HCT116 (cell line): ENCODE results near the gene MRPL1. TPM values are rescaled to one million over a fixed set of nuclear protein-coding genes. Genes with fewer than 3 reads are reported as not detected.

Experiments
- ATAC-seq: fragments of 200-7000 bp; cut with Tn5 transposase; 2 replicates; pipeline ENCODE4 v1.9.1; 2020; ENCODE audit warnings: mild to moderate bottlenecking, moderate library complexity
- BruUV-seq: library from RNA; stranded (reverse); fragments of 400-500 nt; replicated peaks from 2 replicates; lab custom pipeline; 2021; lab: Mats Ljungman, UMichigan
- CTCF ChIA-PET: fragments of 300-600 bp; sonication (Branson Sonifier 250); formaldehyde crosslinking; loops from one replicate; lab custom pipeline; 2021; ENCODE audit warnings: antibody characterized with exemption; lab: Charles Lee
- POLR2A ChIA-PET: fragments of 300-600, 350-600 bp; sonication (Branson Sonifier 250); formaldehyde crosslinking; loops from one replicate; lab custom pipeline; 2021; ENCODE audit warnings: antibody characterized with exemption; lab: Charles Lee
- RAD21 ChIA-PET, 2 experiments: fragments of 300-600 bp; sonication (Branson Sonifier 250); formaldehyde crosslinking; loops; one replicate each; lab custom pipeline; 2023; ENCODE audit warnings: low total read pairs in 2 of 2; ENCODE audit not compliant: uncharacterized antibody in 2 of 2, unreplicated experiment in 2 of 2, low non-redundant PET in 1 of 2; lab: Charles Lee
- DNase-seq: peaks from one replicate; pipeline ENCODE4 v3.0.0-alpha.2; 2010; ENCODE audit warnings: low read depth, low spot score
- H2AFZ ChIP-seq: fragments of 200-600 bp; shearing (Covaris generic), sonication (generic); 2 replicates; pipeline ENCODE4 v1.6.1; 2017; ENCODE audit warnings: low read depth, mixed run types, mixed read lengths, antibody characterized with exemption, low read length; ENCODE audit not compliant: poor library complexity, severe bottlenecking
- H3K27ac ChIP-seq: 2 replicates; pipeline ENCODE4 v1.5.1; 2012; ENCODE audit warnings: low read depth, low read length
- H3K27me3 ChIP-seq: fragments of 200-600 bp; sonication (generic); 2 replicates; pipeline ENCODE4 v1.6.1; 2016; ENCODE audit warnings: mixed run types, low read length, mixed read lengths; ENCODE audit not compliant: insufficient read depth
- H3K36me3 ChIP-seq, 2 experiments: fragments of 200-500 bp in 1 of 2; fragments of 200-600 bp in 1 of 2; sonication (Bioruptor generic) in 1 of 2; sonication (generic) in 1 of 2; 2 replicates each; pipeline versions ENCODE4 v1.5.1 to v1.6.1; 2014 to 2016; ENCODE audit warnings: low read length in 2 of 2, inconsistent platforms in 1 of 2, mixed read lengths in 1 of 2, mixed run types in 1 of 2; ENCODE audit not compliant: insufficient read depth in 2 of 2, control insufficient read depth in 1 of 2
- H3K4me1 ChIP-seq, 2 experiments: fragments of 200-600 bp in 1 of 2; sonication (generic) in 1 of 2; 2 replicates each; pipeline versions ENCODE4 v1.5.1 to v1.6.1; 2012 to 2017; ENCODE audit warnings: low read length in 2 of 2, inconsistent platforms in 1 of 2, mild to moderate bottlenecking in 1 of 2, mixed read lengths in 1 of 2, mixed run types in 1 of 2, moderate library complexity in 1 of 2; ENCODE audit not compliant: insufficient read depth in 2 of 2, control insufficient read depth in 1 of 2
- H3K4me2 ChIP-seq: fragments of 200-600 bp; sonication (generic); 2 replicates; pipeline ENCODE4 v1.6.1; 2017; ENCODE audit warnings: mixed run types, low read length, mixed read lengths
- H3K4me3 ChIP-seq, 2 experiments: fragments of 200-600 bp in 1 of 2; sonication (generic) in 1 of 2; replicated peaks in 1 of 2; 2 replicates each; pipeline ENCODE4 v1.5.1; 2011 to 2016; ENCODE audit warnings: low read length in 2 of 2, control low read depth in 1 of 2, low read depth in 1 of 2, mild to moderate bottlenecking in 1 of 2, mixed read lengths in 1 of 2, mixed run types in 1 of 2
- H3K79me2 ChIP-seq: fragments of 200-600 bp; sonication (generic); 2 replicates; pipeline ENCODE4 v1.6.1; 2017; ENCODE audit warnings: mild to moderate bottlenecking, mixed run types, low read length, moderate library complexity, mixed read lengths; ENCODE audit not compliant: insufficient read depth
- H3K9ac ChIP-seq: fragments of 200-600 bp; sonication (generic); 2 replicates; pipeline ENCODE4 v1.6.1; 2016; ENCODE audit warnings: low read length, mixed read lengths
- H3K9me2 ChIP-seq: fragments of 200-600 bp; sonication (generic), shearing (Covaris generic); 2 replicates; pipeline ENCODE4 v1.6.1; 2017; ENCODE audit warnings: mixed run types, mild to moderate bottlenecking, moderate library complexity; ENCODE audit not compliant: insufficient read depth
- H3K9me3 ChIP-seq, 2 experiments: fragments of 200-500 bp in 1 of 2; fragments of 200-600 bp in 1 of 2; sonication (Bioruptor generic) in 1 of 2; sonication (generic) in 1 of 2; 2 replicates each; pipeline ENCODE4 v1.6.1; 2014 to 2017; ENCODE audit warnings: low read length in 2 of 2, mixed read lengths in 2 of 2, inconsistent platforms in 1 of 2, low read depth in 1 of 2, mild to moderate bottlenecking in 1 of 2, mixed run types in 1 of 2, moderate library complexity in 1 of 2; ENCODE audit not compliant: control insufficient read depth in 1 of 2, insufficient read depth in 1 of 2
- H4K20me1 ChIP-seq: fragments of 200-600 bp; sonication (generic), shearing (Covaris generic); 2 replicates; pipeline ENCODE4 v1.6.1; 2017; ENCODE audit warnings: mixed run types, mild to moderate bottlenecking, moderate library complexity; ENCODE audit not compliant: insufficient read depth
- CBX3 ChIP-seq: IDR thresholded peaks from 2 replicates; pipeline ENCODE4 v1.6.1; 2012; ENCODE audit warnings: low read depth
- CEBPB ChIP-seq: IDR thresholded peaks from 2 replicates; pipeline ENCODE4 v1.6.1; 2012; ENCODE audit warnings: low read depth
- CTCF ChIP-seq, 3 experiments: fragments of 200-600 bp in 1 of 3; sonication (generic) in 1 of 3; IDR thresholded peaks in 2 of 3; conservative IDR thresholded peaks in 1 of 3; 2 replicates each; pipeline ENCODE4 v1.5.1; 2012 to 2017; ENCODE audit warnings: low read depth in 2 of 3, low read length in 2 of 3, antibody characterized with exemption in 1 of 3, borderline replicate concordance in 1 of 3, control low read depth in 1 of 3, mild to moderate bottlenecking in 1 of 3, mixed read lengths in 1 of 3, mixed run types in 1 of 3, moderate library complexity in 1 of 3; ENCODE audit not compliant: insufficient read depth in 1 of 3
- EZH2 ChIP-seq: fragments of 200-600 bp; sonication (generic); IDR thresholded peaks from 2 replicates; pipeline ENCODE4 v1.6.1; 2017; ENCODE audit warnings: antibody characterized with exemption, mixed run types
- EZH2phosphoT487 ChIP-seq: fragments of 200-600 bp; IDR thresholded peaks from 2 replicates; pipeline ENCODE4 v1.6.1; 2018; ENCODE audit warnings: antibody characterized with exemption, borderline replicate concordance
- FOSL1 ChIP-seq: IDR thresholded peaks from 2 replicates; pipeline ENCODE4 v1.6.1; 2012; ENCODE audit warnings: low read depth
- JUND ChIP-seq: IDR thresholded peaks from 2 replicates; pipeline ENCODE4 v1.6.1; 2012
- POLR2A ChIP-seq: IDR thresholded peaks from 2 replicates; pipeline ENCODE4 v1.7.0; 2011; ENCODE audit warnings: borderline replicate concordance; ENCODE audit not compliant: insufficient read depth, insufficient read length; ENCODE audit errors: extremely low read depth
- POLR2AphosphoS5 ChIP-seq: IDR thresholded peaks from 2 replicates; pipeline ENCODE4 v1.6.1; 2011; ENCODE audit warnings: mild to moderate bottlenecking, low read depth, low read length, moderate library complexity
- RAD21 ChIP-seq: IDR thresholded peaks from 2 replicates; pipeline ENCODE4 v1.6.1; 2012; ENCODE audit warnings: low read depth, mild to moderate bottlenecking
- SP1 ChIP-seq: IDR thresholded peaks from 2 replicates; pipeline ENCODE4 v1.6.1; 2012; ENCODE audit warnings: low read depth
- SRF ChIP-seq: IDR thresholded peaks from 2 replicates; pipeline ENCODE4 v1.6.1; 2012; ENCODE audit warnings: low read depth
- TCF7L2 ChIP-seq: IDR thresholded peaks from 2 replicates; pipeline ENCODE4 v1.7.0; 2011; ENCODE audit warnings: borderline replicate concordance, inconsistent platforms; ENCODE audit not compliant: insufficient read depth, insufficient read length; ENCODE audit errors: extremely low read depth
- ZFX ChIP-seq: fragments of 450-650 bp; IDR thresholded peaks from 2 replicates; pipeline ENCODE4 v1.6.1; 2017
- ZNF274 ChIP-seq: fragments of 200-500 bp; sonication (Bioruptor generic); IDR thresholded peaks from 2 replicates; pipeline ENCODE4 v1.6.1; 2014; ENCODE audit warnings: mild to moderate bottlenecking, low read depth, low read length, inconsistent platforms
- intact Hi-C: fragments of 100-400 bp; cut with micrococcal nuclease; formaldehyde crosslinking; loops from 2 replicates; pipeline ENCODE4 v1.10.0; 2022
- total RNA-seq: library from RNA; stranded (reverse); gene quantifications from one replicate; pipeline ENCODE4 v1.2.1, GENCODE V29; 2021; ENCODE audit not compliant: unreplicated experiment
- TF ChIP-seq, protein P1 (sequence below): IDR thresholded peaks from 2 replicates; pipeline ENCODE4 v1.6.1; 2012
- TF ChIP-seq, protein P2 (sequence below): IDR thresholded peaks from 2 replicates; pipeline ENCODE4 v1.6.1; 2012

MRPL1 gene
- total RNA-seq, 1 experiment from 2014 or later = 54.9 TPM

DNA sequence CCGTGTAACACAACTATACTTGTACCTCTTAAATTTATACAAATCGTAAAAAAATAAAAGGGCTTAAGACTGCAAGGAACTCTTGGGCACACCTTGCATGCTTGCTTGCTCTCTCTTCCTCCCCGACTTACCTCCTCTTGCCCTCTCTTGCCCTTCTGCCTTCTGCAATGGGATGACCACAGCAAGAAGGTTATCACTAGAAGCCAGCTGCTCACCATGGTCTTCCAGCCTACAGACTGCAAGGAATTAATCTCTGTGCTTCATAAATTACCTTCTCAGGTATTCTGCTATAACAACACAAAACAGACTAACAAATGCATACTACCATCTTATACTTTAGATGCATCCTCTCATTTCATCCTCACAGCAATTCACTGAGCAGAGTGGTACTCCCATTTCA is 92.1 kb downstream of the MRPL1 start:
- intact Hi-C loops = loop anchor here (5.0 kb wide), 1 partner anchor 908 kb away; no protein-coding TSS in a partner anchor
- BruUV-seq = no TSS peak
- Histone ChIP-seq H3K36me3 (0 out of 4 replicates have a peak, but pooled peaks cover 0 to 4% of the 10 kb centered on the region in 2 experiments), H3K9me2 (no peaks in the 10 kb centered on the region), H2AFZ (no peak overlapping the region), H3K9ac (no peak overlapping the region), H3K27ac (no peak overlapping the region), H3K4me1 (no peaks in the 10 kb centered on the region), H3K27me3 (no peaks in the 10 kb centered on the region), H3K4me2 (no peak overlapping the region), H4K20me1 (no peaks in the 10 kb centered on the region), H3K79me2 (no peaks in the 10 kb centered on the region), H3K4me3 (no peak overlapping the region), H3K9me3 (no peaks in the 10 kb centered on the region)
- ATAC-seq (no peak), DNase-seq (no peak)
- CTCF ChIA-PET = no interaction called here
- POLR2A ChIA-PET = no interaction called here
- RAD21 ChIA-PET = no interaction called here
- no peak for TF ChIP-seq CEBPB
- TF ChIP-seq RAD21 = no peak
- TF ChIP-seq ZFX = no peak
- TF ChIP-seq JUND = no peak
- TF ChIP-seq SP1 = no peak
- TF ChIP-seq, protein P1, sequence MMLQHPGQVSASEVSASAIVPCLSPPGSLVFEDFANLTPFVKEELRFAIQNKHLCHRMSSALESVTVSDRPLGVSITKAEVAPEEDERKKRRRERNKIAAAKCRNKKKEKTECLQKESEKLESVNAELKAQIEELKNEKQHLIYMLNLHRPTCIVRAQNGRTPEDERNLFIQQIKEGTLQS = no peak
- TF ChIP-seq EZH2phosphoT487 = no peak
- no peak for TF ChIP-seq POLR2A

- ChIA-PET POLR2A (no interaction called here), RAD21 (no interaction called here)
- intact Hi-C loops = loop anchor here (5.0 kb wide), 1 partner anchor 905 kb away; no protein-coding TSS in a partner anchor
- TF ChIP-seq, protein P2, sequence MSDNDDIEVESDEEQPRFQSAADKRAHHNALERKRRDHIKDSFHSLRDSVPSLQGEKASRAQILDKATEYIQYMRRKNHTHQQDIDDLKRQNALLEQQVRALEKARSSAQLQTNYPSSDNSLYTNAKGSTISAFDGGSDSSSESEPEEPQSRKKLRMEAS = no peak
- TF ChIP-seq SRF = no peak
- TF ChIP-seq ZNF274 = no peak
- no peak for TF ChIP-seq TCF7L2
- no peak for TF ChIP-seq FOSL1
- TF ChIP-seq SP1 = no peak
- no peak for TF ChIP-seq POLR2AphosphoS5
- TF ChIP-seq EZH2 = no peak
- no peak for TF ChIP-seq CEBPB
- TF ChIP-seq CBX3 = no peak
- TF ChIP-seq CTCF (IDR thresholded peaks at IDR 0.05 in 2 of 3, conservative IDR thresholded peaks at IDR 0.05 in 1 of 3; ENCODE audit: borderline replicate concordance in 1 of 3, insufficient read depth in 1 of 3, low read depth in 2 of 3, low read length in 2 of 3) = no peak
- no peak for TF ChIP-seq ZFX
These were observed 94.3 kb downstream of the MRPL1 start for GRCh38 chr4:77956917-77957316.

More at GRCh38 chr4:77956917-77957316, 94.3 kb downstream of the MRPL1 start:
- ATAC-seq = no peak
- H3K27ac ChIP-seq = no peak overlapping the region
- no peaks in the 10 kb centered on the region for H3K27me3 ChIP-seq
- no peaks in the 10 kb centered on the region for H3K4me1 ChIP-seq
- CTCF ChIA-PET = no interaction called here
- no peaks in the 10 kb centered on the region for H3K9me2 ChIP-seq
- H3K36me3 ChIP-seq = 0 out of 4 replicates have a peak, but pooled peaks cover 0 to 4% of the 10 kb centered on the region in 2 experiments
- H3K9me3 ChIP-seq = no peaks in the 10 kb centered on the region
- no peak overlapping the region for H3K9ac ChIP-seq
- H4K20me1 ChIP-seq = no peaks in the 10 kb centered on the region
- no TSS peak for BruUV-seq
- DNase-seq = no peak
- no peaks in the 10 kb centered on the region for H3K79me2 ChIP-seq
- no peak overlapping the region for H3K4me3 ChIP-seq
- no peak overlapping the region for H2AFZ ChIP-seq
- H3K4me2 ChIP-seq = no peak overlapping the region
